Subcutaneous abdominal adipose tissue (tissue), 5 donors: ENCODE measurements around the gene SLC4A4.

Experiments
- H3K27ac ChIP-seq: one replicate; pipeline ENCODE4 v1.7.0; 2013; ENCODE audit warnings: low read depth, mild to moderate bottlenecking, inconsistent platforms, low read length, moderate library complexity
- H3K27me3 ChIP-seq, 5 donors: one replicate each; pipeline ENCODE4 v1.7.0; 2013; ENCODE audit warnings: low read length in 5 of 5, inconsistent platforms in 1 of 5; ENCODE audit not compliant: control insufficient read depth in 5 of 5, insufficient read depth in 4 of 5
- H3K36me3 ChIP-seq, 5 donors: one replicate each; pipeline ENCODE4 v1.7.0; 2013; ENCODE audit warnings: low read length in 5 of 5; ENCODE audit not compliant: control insufficient read depth in 5 of 5, insufficient read depth in 5 of 5
- H3K4me1 ChIP-seq, 5 donors: one replicate each; pipeline ENCODE4 v1.7.0; 2013; ENCODE audit warnings: low read length in 5 of 5, mild to moderate bottlenecking in 3 of 5, moderate library complexity in 1 of 5; ENCODE audit not compliant: control insufficient read depth in 5 of 5, insufficient read depth in 5 of 5
- H3K4me3 ChIP-seq, 5 donors: one replicate each; pipeline ENCODE4 v1.7.0; 2013; ENCODE audit warnings: low read length in 5 of 5, low read depth in 1 of 5
- H3K9ac ChIP-seq, 5 donors: one replicate each; pipeline ENCODE4 v1.7.0; 2013; ENCODE audit warnings: low read length in 5 of 5, mild to moderate bottlenecking in 4 of 5, moderate library complexity in 3 of 5
- H3K9me3 ChIP-seq, 5 donors: one replicate each; pipeline ENCODE4 v1.7.0; 2013; ENCODE audit warnings: low read length in 5 of 5; ENCODE audit not compliant: control insufficient read depth in 5 of 5
- donor health status: healthy.
- donor health status: healthy.
- donor health status: healthy.
- donor health status: healthy.
- donor health status: healthy.

Gene SLC4A4

DNA sequence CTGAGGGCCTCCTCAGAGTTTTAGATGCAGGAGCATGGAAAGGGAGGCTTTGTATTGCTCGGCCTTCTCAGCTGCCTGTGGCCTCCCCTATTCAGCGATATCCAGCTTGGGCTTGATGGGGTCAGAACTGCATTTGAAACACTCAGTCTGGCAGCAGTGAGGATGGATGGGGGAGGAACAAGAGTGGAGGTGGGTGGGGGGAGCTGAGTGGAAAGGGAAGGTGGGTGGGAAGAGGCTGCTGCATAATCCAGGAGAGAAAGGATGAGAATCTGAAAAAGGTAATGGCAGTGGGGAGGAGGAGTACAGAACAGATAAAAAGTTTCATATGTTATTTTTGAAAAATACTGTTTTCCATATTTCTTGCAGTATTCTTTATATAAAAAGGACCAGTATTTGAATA lies 202.7 kb downstream of the SLC4A4 start:
- Histone ChIP-seq H3K4me3 (no peak overlapping the region), H3K27me3 (no peaks in the 10 kb centered on the region), H3K36me3 (no peaks in the 10 kb centered on the region), H3K9me3 (no peaks in the 10 kb centered on the region), H3K9ac (no peak overlapping the region), H3K4me1 (peaks cover 0 to 9% (median 7%) of the 10 kb centered on the region in 5 donors), H3K27ac (no peak overlapping the region)

DNA sequence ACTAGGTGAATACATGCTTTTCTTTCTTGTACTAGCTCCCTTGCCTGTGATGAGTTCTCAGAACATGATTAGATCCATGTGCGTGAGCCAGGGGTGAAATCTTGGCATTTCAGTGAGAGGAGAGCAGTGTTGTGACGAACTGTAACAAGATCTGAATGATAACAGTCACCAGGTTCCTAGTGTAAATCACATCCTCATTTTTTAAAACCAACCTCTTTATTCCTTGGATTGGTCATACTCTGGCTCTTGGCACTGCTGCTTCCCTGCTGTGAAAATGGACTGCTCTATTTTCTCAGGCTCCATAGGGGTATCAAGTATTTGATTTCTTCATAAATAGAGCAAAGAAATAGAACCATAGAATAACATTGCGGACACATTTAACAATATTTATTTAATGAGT lies 206.3 kb downstream of the SLC4A4 start:
- H3K36me3 ChIP-seq: peaks cover 0 to 2% (median 0%) of the 10 kb centered on the region in 5 donors
- peaks cover 0 to 12% (median 9%) of the 10 kb centered on the region in 5 donors for H3K4me1 ChIP-seq
- no peaks in the 10 kb centered on the region for H3K27me3 ChIP-seq
- H3K27ac ChIP-seq: no peak overlapping the region
- H3K9ac ChIP-seq: no peak overlapping the region
- H3K4me3 ChIP-seq: no peak overlapping the region
- no peaks in the 10 kb centered on the region for H3K9me3 ChIP-seq

GRCh38 chr4:71549516-71550160 lies 210.8 kb downstream of the SLC4A4 start:
- H3K4me3 ChIP-seq: no peak overlapping the region
- H3K9ac ChIP-seq: peak overlapping the region in 1 of 5 donors; percentile 18
- no peaks in the 10 kb centered on the region for H3K9me3 ChIP-seq
- no peak overlapping the region for H3K27ac ChIP-seq
- peaks cover 0 to 3% (median 0%) of the 10 kb centered on the region in 5 donors for H3K4me1 ChIP-seq
- no peaks in the 10 kb centered on the region for H3K27me3 ChIP-seq
- H3K36me3 ChIP-seq: peaks cover 0 to 2% (median 0%) of the 10 kb centered on the region in 5 donors

- no peaks in the 10 kb centered on the region for H3K27me3 ChIP-seq
- no peak overlapping the region for H3K27ac ChIP-seq
- H3K9ac ChIP-seq: no peak overlapping the region
- no peak overlapping the region for H3K4me3 ChIP-seq
- peaks cover 0 to 2% (median 0%) of the 10 kb centered on the region in 5 donors for H3K36me3 ChIP-seq
- H3K4me1 ChIP-seq: peaks cover 0 to 3% (median 0%) of the 10 kb centered on the region in 5 donors
- H3K9me3 ChIP-seq: no peaks in the 10 kb centered on the region
Measured at GRCh38 chr4:71550220-71551165, 211.7 kb downstream of the SLC4A4 start.

GRCh38 chr4:71553605-71554004 lies 214.8 kb downstream of the SLC4A4 start:
- no peaks in the 10 kb centered on the region for H3K27me3 ChIP-seq
- H3K4me3 ChIP-seq: no peak overlapping the region
- peaks cover 0 to 9% (median 0%) of the 10 kb centered on the region in 5 donors for H3K36me3 ChIP-seq
- no peaks in the 10 kb centered on the region for H3K9me3 ChIP-seq
- H3K4me1 ChIP-seq: peaks cover 0 to 3% (median 0%) of the 10 kb centered on the region in 5 donors
- no peak overlapping the region for H3K27ac ChIP-seq
- H3K9ac ChIP-seq: no peak overlapping the region

DNA sequence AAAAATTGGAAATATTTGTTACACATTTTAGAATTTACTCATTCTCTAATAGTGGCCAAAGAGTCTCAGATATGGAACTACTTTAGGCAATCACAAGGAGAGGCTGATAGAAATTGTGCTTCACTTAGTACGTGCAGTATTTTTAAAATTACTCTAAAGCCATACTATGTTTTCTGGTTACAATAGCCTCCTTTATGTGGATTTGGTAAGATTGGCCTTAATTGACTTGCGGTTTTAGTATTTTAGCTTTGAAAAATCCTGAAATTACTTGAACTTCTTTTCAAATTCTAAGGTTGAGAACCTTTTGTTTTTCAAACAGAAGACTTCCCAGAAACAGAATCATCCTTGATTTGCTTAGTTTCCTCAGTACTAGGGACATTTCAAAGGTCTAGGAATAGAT lies 215.2 kb downstream of the SLC4A4 start:
- H3K9me3 ChIP-seq: no peaks in the 10 kb centered on the region
- no peak overlapping the region for H3K9ac ChIP-seq
- H3K36me3 ChIP-seq: peaks cover 0 to 9% (median 0%) of the 10 kb centered on the region in 5 donors
- H3K27ac ChIP-seq: no peak overlapping the region
- H3K4me1 ChIP-seq: peaks cover 0 to 3% (median 0%) of the 10 kb centered on the region in 5 donors
- no peaks in the 10 kb centered on the region for H3K27me3 ChIP-seq
- no peak overlapping the region for H3K4me3 ChIP-seq

- Histone ChIP-seq H3K27me3 (no peaks in the 10 kb centered on the region), H3K9me3 (no peaks in the 10 kb centered on the region), H3K4me1 (no peaks in the 10 kb centered on the region), H3K4me3 (no peak overlapping the region), H3K36me3 (peaks cover 0 to 9% (median 0%) of the 10 kb centered on the region in 5 donors), H3K27ac (no peak overlapping the region), H3K9ac (no peak overlapping the region)
Measured at GRCh38 chr4:71558248-71558647, 219.4 kb downstream of the SLC4A4 start.

GRCh38 chr4:71559957-71560571 lies 221.2 kb downstream of the SLC4A4 start:
- Histone ChIP-seq H3K4me1 (no peaks in the 10 kb centered on the region), H3K9ac (no peak overlapping the region), H3K9me3 (no peaks in the 10 kb centered on the region), H3K36me3 (peaks cover 0 to 9% (median 3%) of the 10 kb centered on the region in 5 donors), H3K27ac (no peak overlapping the region), H3K4me3 (no peak overlapping the region), H3K27me3 (no peaks in the 10 kb centered on the region)

GRCh38 chr4:71564775-71565174 lies 226.0 kb downstream of the SLC4A4 start:
- Histone ChIP-seq H3K9ac (no peak overlapping the region), H3K36me3 (peaks cover 0 to 5% (median 0%) of the 10 kb centered on the region in 5 donors), H3K9me3 (no peaks in the 10 kb centered on the region)

More at GRCh38 chr4:71564775-71565174, 226.0 kb downstream of the SLC4A4 start:
- peaks cover 0 to 3% (median 0%) of the 10 kb centered on the region in 5 donors for H3K4me1 ChIP-seq
- no peak overlapping the region for H3K4me3 ChIP-seq
- H3K27me3 ChIP-seq: no peaks in the 10 kb centered on the region
- no peak overlapping the region for H3K27ac ChIP-seq
